GM21367 (cell line): ENCODE results near the gene COL4A2.
A peak's percentile ranks its signal among the peaks of the same experiment; 100 is the strongest.

Experiments used
- ATAC-seq: cut with Tn5 transposase; IDR thresholded peaks from one replicate; pipeline ENCODE4 v1.9.1; 2021; ENCODE audit not compliant: unreplicated experiment

Gene COL4A2

GRCh38 chr13:110548891-110549794 lies 242.1 kb downstream of the COL4A2 start:
- no peak for ATAC-seq

DNA sequence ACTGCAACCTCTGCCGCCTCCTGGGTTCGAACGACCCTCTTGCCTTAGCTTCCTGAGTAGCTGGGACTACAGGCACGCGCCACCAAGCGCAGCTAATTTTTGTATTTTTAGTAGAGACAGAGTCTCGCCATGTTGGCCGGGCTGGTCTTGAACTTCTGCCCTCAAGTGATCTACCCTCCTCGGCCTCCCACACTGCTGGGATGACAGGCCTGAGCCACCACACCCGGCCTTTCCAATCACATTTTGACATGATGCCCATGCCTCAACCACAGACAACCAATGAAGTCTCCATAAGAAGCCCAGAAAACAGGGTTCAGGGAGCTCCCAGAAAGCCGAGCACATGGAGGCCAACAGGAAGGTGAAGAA lies 242.7 kb downstream of the COL4A2 start:
- no peak for ATAC-seq

GRCh38 chr13:110551284-110551683 lies 244.2 kb downstream of the COL4A2 start:
- no peak for ATAC-seq

DNA sequence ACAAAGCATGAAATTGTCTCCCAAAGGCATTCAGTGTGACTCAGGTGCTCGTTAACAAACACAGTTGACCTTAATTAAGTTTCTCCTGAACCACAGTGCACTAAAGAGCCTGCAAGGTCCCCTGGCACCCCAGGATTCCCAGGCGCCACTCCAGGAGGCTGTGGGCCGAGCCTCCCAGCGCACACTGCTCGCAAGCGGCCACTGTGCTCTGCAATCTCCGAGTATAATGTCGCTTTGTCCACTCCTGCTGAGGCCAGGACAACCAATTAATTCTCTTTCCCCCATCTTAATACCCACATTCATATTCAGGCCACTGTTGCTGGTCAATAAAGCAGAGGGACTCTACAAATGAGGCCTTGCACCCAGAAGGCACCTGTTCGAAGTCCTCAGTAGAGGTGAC lies 245.7 kb downstream of the COL4A2 start:
- no peak for ATAC-seq

DNA sequence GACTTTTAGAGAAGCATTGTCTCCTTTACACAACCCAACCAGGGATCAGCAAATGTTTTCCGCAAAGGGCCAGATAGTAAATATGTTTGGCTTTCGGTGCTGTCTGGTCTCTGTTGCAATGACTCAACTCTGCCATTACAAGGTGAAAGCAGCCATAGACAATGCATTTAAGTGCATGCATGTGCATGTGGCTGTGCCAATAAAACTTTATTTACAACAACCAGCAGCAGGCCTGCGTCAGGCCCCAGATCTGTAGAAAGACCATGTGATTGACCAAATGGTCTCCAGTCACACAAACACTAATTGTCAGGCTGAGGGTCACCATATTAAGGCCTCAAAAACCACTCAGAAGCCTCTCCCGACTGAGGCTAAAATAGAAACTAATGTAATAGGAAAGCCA lies 246.3 kb downstream of the COL4A2 start:
- no peak for ATAC-seq

DNA sequence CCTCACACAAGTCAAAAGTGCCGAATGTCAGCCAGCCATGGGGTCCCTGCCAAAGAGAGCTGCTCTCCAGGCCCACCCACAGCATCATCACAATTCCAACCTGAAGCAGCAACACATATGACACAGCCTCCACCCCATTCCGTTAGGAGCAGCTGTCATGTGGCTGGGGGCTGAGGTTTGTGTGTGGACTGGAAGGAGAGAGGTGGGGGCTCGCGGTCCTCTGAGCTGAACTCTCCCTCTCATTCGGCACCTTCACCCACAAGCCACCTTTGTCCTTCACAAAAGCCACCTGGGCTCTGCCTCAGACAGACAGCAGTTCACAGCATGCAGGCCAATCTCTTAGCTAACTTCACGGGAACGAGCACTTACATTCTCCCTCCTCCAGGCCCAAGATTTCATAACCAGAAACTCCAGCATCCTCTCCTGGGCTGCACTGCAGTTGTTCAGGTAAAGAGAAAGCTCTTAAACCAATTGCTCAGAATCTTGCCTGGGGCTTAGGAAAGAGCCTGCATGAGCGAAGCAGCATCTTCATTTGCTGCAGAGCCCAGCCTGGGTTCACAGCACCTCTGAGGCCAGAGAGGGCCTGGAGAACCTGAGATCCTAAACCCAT lies 247.2 kb downstream of the COL4A2 start:
- no peak for ATAC-seq

GRCh38 chr13:110554946-110555345 lies 247.9 kb downstream of the COL4A2 start:
- no peak for ATAC-seq

DNA sequence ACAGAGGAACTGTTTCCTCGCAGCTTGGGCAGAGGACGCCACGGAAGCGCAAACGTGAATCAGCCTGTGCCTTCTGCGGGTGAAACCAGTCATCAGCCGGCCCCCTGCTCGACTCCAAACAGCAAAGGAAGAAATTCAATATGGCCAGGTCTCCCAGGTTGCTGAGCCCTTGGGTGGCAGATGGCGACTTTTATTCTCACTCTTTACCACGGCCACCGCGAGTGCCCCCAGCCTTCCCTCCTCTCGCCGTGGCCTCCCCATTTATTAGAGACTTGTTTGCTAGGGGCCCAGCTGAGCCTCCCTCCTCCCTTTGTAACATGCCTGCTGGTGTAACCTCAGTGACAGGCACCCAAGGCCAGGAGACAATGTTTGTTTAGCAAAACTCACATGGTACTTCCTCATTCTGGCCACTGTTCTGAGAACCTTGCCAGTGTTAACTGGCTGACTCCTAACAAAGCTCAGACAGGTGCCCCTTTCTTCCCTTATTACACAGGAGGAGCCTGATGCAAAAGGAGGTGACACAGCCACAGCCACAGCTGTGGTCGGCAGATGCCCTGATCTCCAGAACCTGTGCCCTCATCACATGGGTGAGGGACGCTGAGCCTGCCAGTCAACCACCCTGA lies 248.6 kb downstream of the COL4A2 start:
- no peak for ATAC-seq

- no peak for ATAC-seq
These were observed 249.1 kb downstream of the COL4A2 start for GRCh38 chr13:110556224-110556606.

GRCh38 chr13:110557082-110557481 lies 250.0 kb downstream of the COL4A2 start:
- ATAC-seq: no peak

GRCh38 chr13:110557610-110558305 lies 250.7 kb downstream of the COL4A2 start:
- no peak for ATAC-seq

DNA sequence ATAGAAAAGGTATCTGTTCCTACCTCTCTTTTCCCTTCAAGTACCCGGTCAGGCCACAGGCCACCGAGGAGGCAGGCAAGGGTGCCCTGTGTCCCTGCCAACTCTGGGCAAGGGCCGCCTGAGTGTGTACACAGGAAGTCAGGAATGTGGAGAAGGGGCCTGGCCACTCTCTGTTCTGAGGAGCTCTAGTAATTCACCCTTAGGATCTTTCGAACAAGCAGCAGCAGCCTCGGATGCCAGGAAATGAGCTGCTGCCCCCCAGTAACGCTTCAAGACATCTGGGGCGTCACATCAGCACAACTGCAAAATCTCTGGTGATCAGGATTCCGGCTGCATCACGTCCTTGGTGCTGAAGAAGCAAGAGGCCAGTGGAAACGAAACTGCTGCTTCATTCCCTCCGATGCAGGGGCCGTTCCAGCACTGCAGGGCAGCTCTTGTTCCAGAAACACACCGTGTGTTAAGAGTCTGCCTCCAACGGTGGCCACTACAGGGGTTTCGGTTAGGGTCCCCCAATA lies 252.4 kb downstream of the COL4A2 start:
- ATAC-seq: no peak

DNA sequence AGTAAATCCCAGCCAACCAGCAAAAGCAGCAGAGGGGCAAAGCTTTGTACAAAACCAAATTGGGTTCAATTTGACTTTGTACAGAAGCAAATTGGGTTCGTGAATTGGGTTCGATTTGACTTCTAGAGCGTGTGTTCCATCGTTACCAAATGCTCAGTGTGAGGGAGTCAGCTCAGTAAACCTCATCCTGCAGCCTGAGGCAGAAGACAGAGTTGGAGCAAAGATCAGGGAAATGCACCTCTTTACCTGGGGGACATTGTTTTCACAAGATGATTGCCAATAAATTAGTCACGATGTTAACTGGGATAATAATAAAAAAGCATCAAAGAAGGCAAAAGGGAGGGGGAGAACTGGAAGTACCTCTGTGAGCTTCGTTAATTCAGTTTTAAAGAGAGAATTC lies 252.9 kb downstream of the COL4A2 start:
- ATAC-seq: no peak

DNA sequence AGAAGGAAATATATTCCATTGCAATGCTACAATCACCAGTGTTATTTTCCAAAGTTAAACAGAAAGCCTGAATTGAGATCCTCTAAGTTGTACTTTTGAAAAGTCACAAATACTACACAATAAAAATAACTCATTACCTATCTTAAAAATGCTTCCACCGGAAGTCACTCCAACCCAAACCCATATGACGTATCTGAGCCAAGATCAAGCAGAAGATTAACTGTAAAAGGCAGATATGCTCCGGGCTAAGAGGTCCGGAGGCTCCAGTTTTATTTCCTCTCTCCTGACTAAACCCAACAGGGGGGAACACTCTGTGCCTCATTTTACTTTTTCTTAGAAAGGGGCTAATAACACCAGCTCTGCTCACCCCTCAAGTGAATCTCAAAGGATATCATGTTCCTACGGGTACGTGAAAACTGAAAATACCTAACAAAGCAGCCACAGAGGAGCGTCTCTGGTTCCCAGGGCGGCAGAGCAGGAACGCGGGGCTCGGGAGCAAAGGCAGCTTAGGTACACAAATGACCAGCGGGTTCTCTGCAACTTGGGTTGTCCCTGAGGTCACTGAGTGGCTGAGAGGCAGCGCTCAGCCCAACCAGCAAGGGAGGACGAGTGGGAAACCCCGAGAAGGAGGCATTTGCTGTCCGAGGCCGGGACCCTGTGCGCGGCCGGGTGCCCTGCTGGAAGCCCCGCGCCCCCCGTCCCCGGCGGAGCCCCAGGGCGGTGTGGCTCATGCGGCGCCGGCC lies 253.7 kb downstream of the COL4A2 start:
- ATAC-seq: peak; percentile 14

- peak; percentile 76 for ATAC-seq
These were observed 254.4 kb downstream of the COL4A2 start, which contains the start of gene RAB20 for GRCh38 chr13:110561344-110562035. RAB20 (minus strand) TSS chr13:110561722; CDS start chr13:110561519, 203 bp downstream.

GRCh38 chr13:110562036-110562597 lies 255.0 kb downstream of the COL4A2 start:
- ATAC-seq: no peak
